Measurements from ENCODE around the gene PTPRR.
"Not testable (repeated sequence)": the region's sequence is repeated elsewhere in the genome, so short reads cannot be mapped to it uniquely, and the experiment has no call there.

Gene PTPRR

DNA sequence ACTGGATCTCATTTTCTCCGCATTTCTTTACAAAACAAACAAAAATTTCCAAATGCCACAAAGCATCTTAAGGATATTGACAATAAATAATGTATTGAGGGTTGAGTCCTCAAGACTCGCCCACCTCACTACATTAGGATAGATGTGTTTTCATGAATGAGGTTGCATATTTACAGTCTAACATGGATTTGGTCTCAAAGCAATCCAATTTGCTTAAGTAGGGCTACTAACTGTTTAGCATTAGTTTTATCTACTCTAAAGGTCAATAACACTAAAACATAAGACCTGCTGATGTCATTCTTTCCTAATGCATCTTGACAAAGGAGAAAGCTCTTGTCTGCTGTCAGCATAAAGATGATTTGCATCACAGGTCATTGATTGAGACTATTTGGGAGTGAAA lies 82.4 kb downstream of the PTPRR start:
- DNase-seq: no peak

DNA sequence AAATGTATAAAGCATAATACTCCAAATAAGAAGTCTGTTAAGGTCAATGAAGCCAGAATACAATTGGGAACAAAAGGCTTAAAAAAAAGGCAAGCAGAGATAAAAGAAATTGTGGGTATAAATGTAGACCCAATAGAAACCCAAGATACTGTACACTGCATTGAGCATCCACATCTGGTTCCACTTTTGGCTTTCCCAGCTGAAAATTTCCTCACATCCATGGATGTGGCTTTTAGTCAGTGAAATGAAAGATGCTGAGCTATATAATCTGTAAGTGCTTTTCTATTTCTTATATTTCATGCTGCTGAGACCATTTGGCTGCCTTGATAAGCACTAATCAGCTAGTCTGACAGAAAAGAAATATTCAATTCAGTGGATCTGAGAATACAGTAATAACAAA lies 83.5 kb downstream of the PTPRR start:
- no peak for DNase-seq

DNA sequence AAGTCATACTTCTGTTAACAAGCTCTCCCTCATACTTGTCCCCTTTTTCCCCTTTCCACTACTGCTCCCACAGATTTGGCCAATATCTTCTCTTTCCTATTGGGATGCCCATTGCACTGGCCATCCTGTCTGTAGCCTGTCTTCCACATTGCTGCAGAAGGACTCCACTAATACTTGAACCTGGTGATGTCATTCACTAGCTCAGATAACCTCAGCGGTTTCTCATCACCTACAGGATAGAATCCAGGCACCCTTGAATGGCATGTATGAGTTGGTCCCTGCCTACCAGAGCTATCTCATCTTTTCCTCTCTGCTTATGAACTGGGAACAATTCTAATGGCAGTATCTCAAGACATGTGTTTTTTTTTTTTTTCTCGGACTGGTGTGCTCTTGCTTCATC lies 84.6 kb downstream of the PTPRR start:
- DNase-seq: no peak

DNA sequence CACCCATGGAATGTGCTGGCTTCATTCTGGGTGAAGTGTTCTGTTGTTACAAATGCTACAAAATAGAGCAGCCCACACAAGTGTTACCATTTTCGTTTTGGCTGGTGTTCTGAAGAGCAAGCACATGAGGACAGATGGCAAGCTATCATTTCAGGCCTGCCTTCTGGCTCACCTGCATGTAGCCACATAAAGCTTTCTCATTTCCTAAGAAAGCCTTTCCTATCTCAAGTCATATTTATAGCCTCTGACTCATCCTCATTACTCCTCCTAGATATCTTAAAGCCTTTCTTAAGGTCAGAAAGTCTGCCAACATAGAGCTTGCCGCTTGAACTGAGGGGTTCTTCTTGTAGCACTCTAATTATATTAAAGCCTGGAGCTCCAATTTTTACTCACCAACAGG lies 89.0 kb downstream of the PTPRR start:
- DNase-seq: no peak

DNA sequence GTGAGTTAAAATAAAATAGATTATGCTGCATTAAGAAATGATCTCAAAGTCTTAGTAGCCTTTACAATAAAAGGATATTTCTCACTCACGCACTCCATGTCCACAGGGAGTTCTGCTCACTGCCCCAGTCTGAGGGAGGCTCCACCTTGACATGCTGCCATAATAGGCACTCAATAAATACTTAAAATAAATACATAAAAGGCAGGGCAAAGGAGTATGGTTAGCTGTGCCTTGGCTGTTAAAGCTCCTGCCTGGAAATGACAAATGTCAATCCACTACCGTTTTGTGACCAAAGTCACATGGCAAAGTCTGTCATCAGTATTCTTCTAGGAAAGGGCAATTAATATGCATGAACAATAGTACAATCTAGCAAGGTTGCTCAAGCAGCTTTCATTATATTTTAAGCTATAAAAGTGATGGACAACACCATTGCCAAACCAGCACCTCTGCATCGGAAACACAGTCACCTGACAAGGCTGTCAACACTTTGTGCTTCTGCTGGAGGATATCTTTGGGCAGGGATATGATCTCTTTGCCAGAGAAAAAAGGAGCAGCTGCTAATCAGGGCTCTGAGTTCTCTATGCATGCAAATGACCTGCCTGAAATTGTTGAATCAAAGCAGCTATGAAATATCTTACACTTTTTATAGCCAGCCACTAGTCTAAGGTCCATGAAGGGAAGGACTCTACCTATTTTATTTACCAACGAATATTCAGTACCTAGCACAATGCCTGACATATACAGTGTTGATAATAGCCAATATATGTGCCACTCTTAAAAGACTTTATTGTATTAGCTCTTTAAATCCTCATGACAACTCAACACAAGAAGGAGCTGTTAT lies 90.1 kb downstream of the PTPRR start:
- no peak for DNase-seq

GRCh38 chr12:70829070-70829469 lies 91.5 kb downstream of the PTPRR start:
- no peak for DNase-seq

- no peak for DNase-seq
Measured at GRCh38 chr12:70828351-70828750, 92.2 kb downstream of the PTPRR start.

- DNase-seq: no peak
Measured at GRCh38 chr12:70826156-70826555, 94.4 kb downstream of the PTPRR start.

GRCh38 chr12:70824511-70824910 lies 96.0 kb downstream of the PTPRR start:
- no peak for DNase-seq

DNA sequence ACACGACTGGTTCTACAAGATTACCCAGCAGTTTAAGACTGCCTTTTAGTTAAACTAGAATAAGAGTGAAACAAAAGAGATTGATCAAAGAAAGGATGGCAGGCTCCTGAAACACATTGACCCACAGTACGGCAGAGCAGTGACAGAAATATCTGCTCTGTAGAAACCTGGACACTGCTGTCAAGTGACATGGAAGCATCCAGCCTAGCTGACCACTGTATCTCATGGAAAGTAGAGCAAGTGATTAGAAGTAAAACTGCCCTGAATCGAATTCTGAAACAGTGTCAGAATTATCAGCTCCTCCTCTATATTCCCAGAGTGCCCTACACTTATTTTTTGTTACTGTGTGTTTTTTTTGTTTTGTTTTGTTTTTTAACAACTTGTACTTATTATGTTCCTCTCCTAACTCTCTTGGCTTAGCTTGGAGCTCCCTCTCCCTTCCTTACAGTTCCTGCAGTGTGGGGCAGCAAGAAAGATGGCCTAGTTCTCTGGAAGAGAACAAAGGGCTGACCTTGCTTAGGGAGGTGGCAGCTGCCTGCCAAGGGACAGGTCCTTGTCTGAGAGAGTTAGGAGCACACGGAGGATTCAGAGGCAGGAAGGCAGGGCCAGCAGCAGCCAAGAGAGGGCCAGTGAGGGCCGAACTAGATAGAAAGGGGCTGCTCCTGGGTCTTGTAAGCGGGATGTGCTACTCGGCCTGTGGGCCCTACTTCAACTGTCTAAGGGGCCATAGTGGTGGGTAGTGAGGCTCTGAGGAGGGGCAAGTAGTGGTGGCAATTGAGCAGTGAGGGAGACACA lies 97.2 kb downstream of the PTPRR start:
- no peak for DNase-seq

DNA sequence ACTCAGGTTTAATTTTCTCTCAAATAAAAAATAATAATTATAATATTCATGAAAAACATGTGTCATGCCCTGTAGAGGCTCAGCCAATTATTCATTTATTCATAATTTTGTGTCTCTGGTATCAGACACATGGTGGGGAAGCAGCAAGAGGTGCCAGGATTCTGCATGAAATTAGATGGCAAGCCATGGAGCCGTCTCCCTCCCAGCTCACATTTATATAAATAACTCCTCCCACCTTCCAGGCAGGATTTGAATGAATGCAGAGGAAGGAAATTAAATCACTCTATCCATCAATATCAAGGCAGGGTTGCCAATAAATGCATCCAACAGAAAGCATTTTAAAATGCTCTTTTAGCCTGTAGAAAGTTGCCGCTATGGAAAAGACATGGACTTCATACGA lies 98.1 kb downstream of the PTPRR start:
- no peak for DNase-seq

GRCh38 chr12:70815971-70816391 lies 104.6 kb downstream of the PTPRR start:
- no peak for DNase-seq

DNA sequence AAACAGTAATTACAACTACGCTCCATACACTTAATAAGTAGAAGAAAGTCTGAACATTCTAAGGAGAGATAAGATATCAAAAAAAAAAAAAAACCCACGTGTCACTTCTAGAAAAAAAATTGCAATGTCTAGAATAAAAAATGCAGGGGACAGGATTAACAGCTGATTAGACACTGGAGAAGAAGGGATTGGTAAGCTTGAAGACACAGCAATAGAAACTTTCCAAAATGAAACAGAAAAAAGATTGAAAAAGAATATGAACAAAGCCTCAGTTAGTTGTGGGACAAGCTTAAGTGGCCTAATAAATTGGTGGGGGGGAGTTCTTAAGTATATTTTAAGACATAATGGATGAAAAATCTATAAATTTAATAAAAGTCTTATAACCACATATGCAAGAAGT lies 105.5 kb downstream of the PTPRR start:
- no peak for DNase-seq

DNA sequence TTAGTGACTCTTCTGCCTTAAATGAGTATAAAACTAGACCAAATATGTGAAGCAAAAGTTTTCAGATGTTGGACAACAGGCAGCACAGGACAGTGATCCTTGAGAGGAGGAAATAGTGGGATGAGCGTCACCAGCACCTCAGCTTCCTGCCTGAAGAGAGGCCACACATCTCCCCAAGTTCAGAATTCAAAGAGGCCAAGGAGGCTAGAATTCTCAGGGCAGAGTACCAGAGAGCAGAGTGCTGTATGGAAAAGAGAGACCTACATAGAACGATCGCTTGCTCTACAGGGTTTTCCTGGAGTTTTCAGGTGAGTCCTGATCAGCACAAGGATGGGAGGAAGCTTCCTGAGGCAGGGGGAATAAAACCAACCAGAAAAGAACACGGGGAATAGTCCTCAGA lies 107.0 kb downstream of the PTPRR start:
- DNase-seq: no peak

GRCh38 chr12:70812136-70812535 lies 108.4 kb downstream of the PTPRR start:
- DNase-seq: no peak

GRCh38 chr12:70809887-70810286 lies 110.7 kb downstream of the PTPRR start:
- DNase-seq: no peak

DNA sequence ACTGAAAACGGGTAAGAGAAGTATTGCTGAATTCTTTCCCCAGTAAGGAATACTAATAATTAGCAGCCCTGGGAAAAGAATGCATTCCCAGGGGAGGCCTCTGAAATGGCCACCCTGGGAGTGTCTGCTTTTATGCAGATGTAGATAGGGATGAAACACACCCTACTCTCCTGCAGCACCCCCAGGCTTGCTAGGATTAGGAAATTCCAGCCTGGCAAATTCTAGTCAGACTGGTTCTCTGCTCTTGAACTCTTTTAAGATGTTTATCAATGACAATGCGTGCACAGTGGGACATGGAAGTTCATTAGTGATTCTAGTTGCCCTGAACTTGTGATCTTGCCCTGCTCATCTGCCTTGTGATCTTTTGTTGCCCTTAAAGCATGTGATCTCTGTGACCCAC lies 112.5 kb downstream of the PTPRR start:
- DNase-seq: not testable (repeated sequence)

DNA sequence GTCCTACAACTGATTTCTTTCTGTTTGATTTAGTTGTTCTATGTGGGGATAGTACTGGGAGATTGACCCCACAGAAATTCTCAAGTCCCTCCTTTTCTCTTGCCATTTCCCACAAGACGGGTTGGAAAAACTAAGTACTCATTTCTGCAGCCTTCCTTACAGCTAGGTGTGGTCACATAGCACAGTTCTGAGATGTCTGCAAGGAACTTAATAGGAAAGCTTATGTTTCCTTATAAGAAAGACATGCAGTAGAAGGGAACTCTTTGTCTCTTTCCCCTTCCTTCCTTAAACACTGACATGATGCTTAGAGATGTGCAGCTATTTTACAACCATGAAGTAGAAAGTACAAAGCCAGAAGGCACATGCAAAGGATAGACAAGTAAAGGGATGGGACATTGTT lies 113.7 kb downstream of the PTPRR start:
- DNase-seq: no peak

DNA sequence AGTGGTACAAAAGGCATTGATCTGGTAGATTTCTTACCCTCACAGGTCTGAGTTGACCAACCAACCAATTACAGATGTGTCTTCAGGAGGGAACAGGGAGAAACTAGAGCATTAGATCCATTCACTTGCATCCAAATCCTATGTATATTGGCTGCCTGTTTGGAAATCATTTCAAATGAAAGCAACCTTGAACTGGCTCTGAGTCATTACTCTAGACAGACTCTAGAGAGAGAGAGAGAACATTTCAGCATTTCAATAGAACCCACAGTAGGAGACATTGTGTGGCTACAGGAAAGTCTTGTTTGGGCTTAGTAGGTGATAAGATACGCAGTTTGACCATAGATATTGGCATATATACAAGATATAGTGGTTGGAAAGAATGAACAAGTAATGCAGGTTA lies 114.5 kb downstream of the PTPRR start:
- no peak for DNase-seq

- DNase-seq: no peak
Measured at GRCh38 chr12:70798016-70798783, 122.3 kb downstream of the PTPRR start.

- no peak for DNase-seq
Measured at GRCh38 chr12:70796989-70797388, 123.5 kb downstream of the PTPRR start.

DNA sequence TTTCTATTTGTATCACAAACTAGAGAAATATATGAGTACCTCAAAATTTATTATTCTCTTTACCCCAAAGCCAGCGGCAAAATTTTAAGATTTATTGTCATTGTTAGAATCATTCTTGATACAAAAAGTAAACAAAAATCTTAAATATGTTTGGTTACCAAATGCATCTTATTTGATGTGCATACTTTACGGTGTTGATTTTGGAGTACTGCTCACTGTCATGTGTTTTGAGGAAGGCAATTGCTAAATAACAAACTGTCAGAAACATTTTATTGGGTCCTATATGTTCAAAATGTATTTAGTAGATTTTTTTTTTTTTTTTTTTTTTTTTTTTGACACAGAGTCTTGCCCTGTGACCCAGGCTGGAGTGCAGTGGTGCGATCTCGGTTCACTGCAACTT lies 124.9 kb downstream of the PTPRR start:
- DNase-seq: no peak

GRCh38 chr12:70794131-70794530 lies 126.4 kb downstream of the PTPRR start:
- no peak for DNase-seq
